Stomach (tissue), 4 donors: ENCODE data around the gene MAGI1.

Experiments
- EP300 ChIP-seq: sonication (generic); formaldehyde crosslinking; IDR thresholded peaks from one replicate; pipeline ENCODE4 v1.6.1; 2017; ENCODE audit warnings: antibody characterized with exemption
- POLR2A ChIP-seq, 4 donors: fragments of 450-650 bp; IDR thresholded peaks; one replicate each; pipeline ENCODE4 v1.6.1; 2016; ENCODE audit warnings: antibody characterized with exemption in 4 of 4, control low read depth in 2 of 4, mild to moderate bottlenecking in 1 of 4, moderate library complexity in 1 of 4
- POLR2AphosphoS5 ChIP-seq, 3 donors: sonication (generic); formaldehyde crosslinking; IDR thresholded peaks; one replicate each; pipeline ENCODE4 v1.6.1; 2016; ENCODE audit warnings: antibody characterized with exemption in 3 of 3
- TF ChIP-seq, protein P1 (sequence below), 7 experiments: fragments of 450-650 bp in 4 of 7; fragments of 200-600 bp in 3 of 7; sonication (generic) in 3 of 7; IDR thresholded peaks; one replicate each; pipeline ENCODE4 v1.5.1; 2016 to 2019; ENCODE audit warnings: antibody characterized with exemption in 7 of 7, control low read depth in 2 of 7, mild to moderate bottlenecking in 1 of 7

DNA sequence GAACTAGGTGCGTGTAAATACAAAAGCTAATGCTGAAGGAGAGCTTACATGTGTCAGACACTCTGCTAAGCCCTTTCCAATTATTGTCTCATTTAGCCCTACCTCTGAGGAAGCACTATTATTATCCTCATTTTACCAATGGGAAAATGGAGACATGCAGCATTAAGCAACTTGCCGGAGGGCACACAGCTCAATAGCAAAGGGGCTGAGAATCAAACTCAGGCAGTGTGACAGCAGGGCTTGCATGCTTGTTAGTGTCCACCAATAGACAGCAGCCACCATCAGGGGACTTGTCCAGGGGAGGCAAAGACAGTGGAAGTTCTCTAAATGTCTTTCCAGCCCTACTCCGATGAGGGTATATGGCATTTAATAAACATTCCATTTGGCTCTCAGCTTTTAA, 548.6 kb downstream of the MAGI1 start:
- TF ChIP-seq POLR2A (IDR thresholded peaks at IDR 0.05), result no peak
- TF ChIP-seq, protein P1, sequence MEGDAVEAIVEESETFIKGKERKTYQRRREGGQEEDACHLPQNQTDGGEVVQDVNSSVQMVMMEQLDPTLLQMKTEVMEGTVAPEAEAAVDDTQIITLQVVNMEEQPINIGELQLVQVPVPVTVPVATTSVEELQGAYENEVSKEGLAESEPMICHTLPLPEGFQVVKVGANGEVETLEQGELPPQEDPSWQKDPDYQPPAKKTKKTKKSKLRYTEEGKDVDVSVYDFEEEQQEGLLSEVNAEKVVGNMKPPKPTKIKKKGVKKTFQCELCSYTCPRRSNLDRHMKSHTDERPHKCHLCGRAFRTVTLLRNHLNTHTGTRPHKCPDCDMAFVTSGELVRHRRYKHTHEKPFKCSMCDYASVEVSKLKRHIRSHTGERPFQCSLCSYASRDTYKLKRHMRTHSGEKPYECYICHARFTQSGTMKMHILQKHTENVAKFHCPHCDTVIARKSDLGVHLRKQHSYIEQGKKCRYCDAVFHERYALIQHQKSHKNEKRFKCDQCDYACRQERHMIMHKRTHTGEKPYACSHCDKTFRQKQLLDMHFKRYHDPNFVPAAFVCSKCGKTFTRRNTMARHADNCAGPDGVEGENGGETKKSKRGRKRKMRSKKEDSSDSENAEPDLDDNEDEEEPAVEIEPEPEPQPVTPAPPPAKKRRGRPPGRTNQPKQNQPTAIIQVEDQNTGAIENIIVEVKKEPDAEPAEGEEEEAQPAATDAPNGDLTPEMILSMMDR (IDR thresholded peaks at IDR 0.05), result no peak
- TF ChIP-seq POLR2AphosphoS5 (IDR thresholded peaks at IDR 0.05), result no peak
- no peak for TF ChIP-seq EP300
